HCT116 (cell line): Measurements from ENCODE around the gene AGTPBP1. TPM values are rescaled to one million over a fixed set of nuclear protein-coding genes. Genes with fewer than 3 reads are reported as not detected.

Source experiments
- ATAC-seq: fragments of 200-7000 bp; cut with Tn5 transposase; 2 replicates; pipeline ENCODE4 v1.9.1; 2020; ENCODE audit warnings: mild to moderate bottlenecking, moderate library complexity
- BruUV-seq: library from RNA; stranded (reverse); fragments of 400-500 nt; replicated peaks from 2 replicates; lab custom pipeline; 2021; lab: Mats Ljungman, UMichigan
- CTCF ChIA-PET: fragments of 300-600 bp; sonication (Branson Sonifier 250); formaldehyde crosslinking; loops from one replicate; lab custom pipeline; 2021; ENCODE audit warnings: antibody characterized with exemption; lab: Charles Lee
- POLR2A ChIA-PET: fragments of 300-600, 350-600 bp; sonication (Branson Sonifier 250); formaldehyde crosslinking; loops from one replicate; lab custom pipeline; 2021; ENCODE audit warnings: antibody characterized with exemption; lab: Charles Lee
- RAD21 ChIA-PET, 2 experiments: fragments of 300-600 bp; sonication (Branson Sonifier 250); formaldehyde crosslinking; loops; one replicate each; lab custom pipeline; 2023; ENCODE audit warnings: low total read pairs in 2 of 2; ENCODE audit not compliant: uncharacterized antibody in 2 of 2, unreplicated experiment in 2 of 2, low non-redundant PET in 1 of 2; lab: Charles Lee
- DNase-seq: peaks from one replicate; pipeline ENCODE4 v3.0.0-alpha.2; 2010; ENCODE audit warnings: low read depth, low spot score
- H2AFZ ChIP-seq: fragments of 200-600 bp; shearing (Covaris generic), sonication (generic); 2 replicates; pipeline ENCODE4 v1.6.1; 2017; ENCODE audit warnings: low read depth, mixed run types, mixed read lengths, antibody characterized with exemption, low read length; ENCODE audit not compliant: poor library complexity, severe bottlenecking
- H3K27ac ChIP-seq: 2 replicates; pipeline ENCODE4 v1.5.1; 2012; ENCODE audit warnings: low read depth, low read length
- H3K27me3 ChIP-seq: fragments of 200-600 bp; sonication (generic); 2 replicates; pipeline ENCODE4 v1.6.1; 2016; ENCODE audit warnings: mixed run types, low read length, mixed read lengths; ENCODE audit not compliant: insufficient read depth
- H3K36me3 ChIP-seq, 2 experiments: fragments of 200-500 bp in 1 of 2; fragments of 200-600 bp in 1 of 2; sonication (Bioruptor generic) in 1 of 2; sonication (generic) in 1 of 2; 2 replicates each; pipeline versions ENCODE4 v1.5.1 to v1.6.1; 2014 to 2016; ENCODE audit warnings: low read length in 2 of 2, inconsistent platforms in 1 of 2, mixed read lengths in 1 of 2, mixed run types in 1 of 2; ENCODE audit not compliant: insufficient read depth in 2 of 2, control insufficient read depth in 1 of 2
- H3K4me1 ChIP-seq, 2 experiments: fragments of 200-600 bp in 1 of 2; sonication (generic) in 1 of 2; 2 replicates each; pipeline versions ENCODE4 v1.5.1 to v1.6.1; 2012 to 2017; ENCODE audit warnings: low read length in 2 of 2, inconsistent platforms in 1 of 2, mild to moderate bottlenecking in 1 of 2, mixed read lengths in 1 of 2, mixed run types in 1 of 2, moderate library complexity in 1 of 2; ENCODE audit not compliant: insufficient read depth in 2 of 2, control insufficient read depth in 1 of 2
- H3K4me2 ChIP-seq: fragments of 200-600 bp; sonication (generic); 2 replicates; pipeline ENCODE4 v1.6.1; 2017; ENCODE audit warnings: mixed run types, low read length, mixed read lengths
- H3K4me3 ChIP-seq, 2 experiments: fragments of 200-600 bp in 1 of 2; sonication (generic) in 1 of 2; replicated peaks in 1 of 2; 2 replicates each; pipeline ENCODE4 v1.5.1; 2011 to 2016; ENCODE audit warnings: low read length in 2 of 2, control low read depth in 1 of 2, low read depth in 1 of 2, mild to moderate bottlenecking in 1 of 2, mixed read lengths in 1 of 2, mixed run types in 1 of 2
- H3K79me2 ChIP-seq: fragments of 200-600 bp; sonication (generic); 2 replicates; pipeline ENCODE4 v1.6.1; 2017; ENCODE audit warnings: mild to moderate bottlenecking, mixed run types, low read length, moderate library complexity, mixed read lengths; ENCODE audit not compliant: insufficient read depth
- H3K9ac ChIP-seq: fragments of 200-600 bp; sonication (generic); 2 replicates; pipeline ENCODE4 v1.6.1; 2016; ENCODE audit warnings: low read length, mixed read lengths
- H3K9me2 ChIP-seq: fragments of 200-600 bp; sonication (generic), shearing (Covaris generic); 2 replicates; pipeline ENCODE4 v1.6.1; 2017; ENCODE audit warnings: mixed run types, mild to moderate bottlenecking, moderate library complexity; ENCODE audit not compliant: insufficient read depth
- H3K9me3 ChIP-seq, 2 experiments: fragments of 200-500 bp in 1 of 2; fragments of 200-600 bp in 1 of 2; sonication (Bioruptor generic) in 1 of 2; sonication (generic) in 1 of 2; 2 replicates each; pipeline ENCODE4 v1.6.1; 2014 to 2017; ENCODE audit warnings: low read length in 2 of 2, mixed read lengths in 2 of 2, inconsistent platforms in 1 of 2, low read depth in 1 of 2, mild to moderate bottlenecking in 1 of 2, mixed run types in 1 of 2, moderate library complexity in 1 of 2; ENCODE audit not compliant: control insufficient read depth in 1 of 2, insufficient read depth in 1 of 2
- H4K20me1 ChIP-seq: fragments of 200-600 bp; sonication (generic), shearing (Covaris generic); 2 replicates; pipeline ENCODE4 v1.6.1; 2017; ENCODE audit warnings: mixed run types, mild to moderate bottlenecking, moderate library complexity; ENCODE audit not compliant: insufficient read depth
- CBX3 ChIP-seq: IDR thresholded peaks from 2 replicates; pipeline ENCODE4 v1.6.1; 2012; ENCODE audit warnings: low read depth
- CEBPB ChIP-seq: IDR thresholded peaks from 2 replicates; pipeline ENCODE4 v1.6.1; 2012; ENCODE audit warnings: low read depth
- ELF1 ChIP-seq: IDR thresholded peaks from 2 replicates; pipeline ENCODE4 v1.6.1; 2012; ENCODE audit warnings: low read depth, borderline replicate concordance
- EZH2 ChIP-seq: fragments of 200-600 bp; sonication (generic); IDR thresholded peaks from 2 replicates; pipeline ENCODE4 v1.6.1; 2017; ENCODE audit warnings: antibody characterized with exemption, mixed run types
- JUND ChIP-seq: IDR thresholded peaks from 2 replicates; pipeline ENCODE4 v1.6.1; 2012
- MAX ChIP-seq: IDR thresholded peaks from 2 replicates; pipeline ENCODE4 v1.6.1; 2012
- POLR2A ChIP-seq: IDR thresholded peaks from 2 replicates; pipeline ENCODE4 v1.7.0; 2011; ENCODE audit warnings: borderline replicate concordance; ENCODE audit not compliant: insufficient read depth, insufficient read length; ENCODE audit errors: extremely low read depth
- POLR2AphosphoS5 ChIP-seq: IDR thresholded peaks from 2 replicates; pipeline ENCODE4 v1.6.1; 2011; ENCODE audit warnings: mild to moderate bottlenecking, low read depth, low read length, moderate library complexity
- REST ChIP-seq: IDR thresholded peaks from 2 replicates; pipeline ENCODE4 v1.6.1; 2012; ENCODE audit warnings: low read depth
- SIN3A ChIP-seq: IDR thresholded peaks from 2 replicates; pipeline ENCODE4 v1.6.1; 2012; ENCODE audit warnings: low read depth
- SRF ChIP-seq: IDR thresholded peaks from 2 replicates; pipeline ENCODE4 v1.6.1; 2012; ENCODE audit warnings: low read depth
- YY1 ChIP-seq: IDR thresholded peaks from 2 replicates; pipeline ENCODE4 v1.6.1; 2011; ENCODE audit warnings: low read length, low read depth, moderate library complexity, mild to moderate bottlenecking; ENCODE audit not compliant: insufficient replicate concordance; ENCODE audit errors: extremely low read depth
- ZBTB33 ChIP-seq: IDR thresholded peaks from 2 replicates; pipeline ENCODE4 v1.6.1; 2011; ENCODE audit warnings: mild to moderate bottlenecking, low read length, moderate library complexity; ENCODE audit not compliant: insufficient replicate concordance; ENCODE audit errors: extremely low read depth
- ZFX ChIP-seq: fragments of 450-650 bp; IDR thresholded peaks from 2 replicates; pipeline ENCODE4 v1.6.1; 2017
- intact Hi-C: fragments of 100-400 bp; cut with micrococcal nuclease; formaldehyde crosslinking; loops from 2 replicates; pipeline ENCODE4 v1.10.0; 2022
- total RNA-seq: library from RNA; stranded (reverse); gene quantifications from one replicate; pipeline ENCODE4 v1.2.1, GENCODE V29; 2021; ENCODE audit not compliant: unreplicated experiment

Gene AGTPBP1
- total RNA-seq, 1 experiment from 2014 or later, result 17.4 TPM

- RAD21 ChIA-PET, result no interaction called here
- no peak overlapping the region for H3K9ac ChIP-seq
Measured at GRCh38 chr9:85727500-85727899, 14.3 kb downstream of the AGTPBP1 start.

More at GRCh38 chr9:85727500-85727899, 14.3 kb downstream of the AGTPBP1 start:
- H3K79me2 ChIP-seq, result peaks cover 43% of the 10 kb centered on the region
- no peak for DNase-seq
- no peak overlapping the region for H3K27ac ChIP-seq
- H4K20me1 ChIP-seq, result no peaks in the 10 kb centered on the region
- H2AFZ ChIP-seq, result no peak overlapping the region
- no peaks in the 10 kb centered on the region for H3K4me1 ChIP-seq
- H3K4me2 ChIP-seq, result no peak overlapping the region
- no peaks in the 10 kb centered on the region for H3K36me3 ChIP-seq
- intact Hi-C loops, result no loop called here
- no peaks in the 10 kb centered on the region for H3K27me3 ChIP-seq
- no TSS peak for BruUV-seq
- H3K9me3 ChIP-seq, result no peaks in the 10 kb centered on the region
- no peaks in the 10 kb centered on the region for H3K9me2 ChIP-seq
- H3K4me3 ChIP-seq, result no peak overlapping the region
- TF ChIP-seq SIN3A (no peak), ZFX (no peak), MAX (no peak), YY1 (no peak), SRF (no peak), CEBPB (no peak), POLR2AphosphoS5 (no peak), REST (no peak), CBX3 (no peak), ZBTB33 (no peak), ELF1 (no peak), EZH2 (no peak), POLR2A (no peak), JUND (no peak)
- POLR2A ChIA-PET, result no interaction called here
- CTCF ChIA-PET, result no interaction called here
- no peak for ATAC-seq
